T-helper 2 cell treated with Interferon-gamma antibody and Interleukin-4, amounts not matched to agents 5 μg/mL and 100 μg/mL, for 36 hours (primary cell): ENCODE results near the gene AEBP1.

Source experiments
- DNase-seq: peaks from one replicate; pipeline ENCODE4 v3.0.0; 2021; ENCODE audit warnings: low spot score
- H3K27ac Mint-ChIP-seq: one replicate; pipeline ENCODE4 v1.8.0; 2021; ENCODE audit warnings: mild to moderate bottlenecking, mixed read lengths
- H3K27me3 Mint-ChIP-seq: one replicate; pipeline ENCODE4 v1.8.0; 2021; ENCODE audit warnings: low read depth, mixed read lengths
- H3K36me3 Mint-ChIP-seq: one replicate; pipeline ENCODE4 v1.8.0; 2021; ENCODE audit warnings: low read depth, mixed read lengths
- H3K4me1 Mint-ChIP-seq: one replicate; pipeline ENCODE4 v1.8.0; 2021; ENCODE audit warnings: low read depth, mixed read lengths
- H3K4me3 Mint-ChIP-seq: one replicate; pipeline ENCODE4 v1.8.0; 2022; ENCODE audit warnings: mild to moderate bottlenecking, moderate library complexity, mixed read lengths
- H3K9me3 Mint-ChIP-seq: one replicate; pipeline ENCODE4 v1.8.0; 2021; ENCODE audit warnings: mixed read lengths

Gene AEBP1

DNA sequence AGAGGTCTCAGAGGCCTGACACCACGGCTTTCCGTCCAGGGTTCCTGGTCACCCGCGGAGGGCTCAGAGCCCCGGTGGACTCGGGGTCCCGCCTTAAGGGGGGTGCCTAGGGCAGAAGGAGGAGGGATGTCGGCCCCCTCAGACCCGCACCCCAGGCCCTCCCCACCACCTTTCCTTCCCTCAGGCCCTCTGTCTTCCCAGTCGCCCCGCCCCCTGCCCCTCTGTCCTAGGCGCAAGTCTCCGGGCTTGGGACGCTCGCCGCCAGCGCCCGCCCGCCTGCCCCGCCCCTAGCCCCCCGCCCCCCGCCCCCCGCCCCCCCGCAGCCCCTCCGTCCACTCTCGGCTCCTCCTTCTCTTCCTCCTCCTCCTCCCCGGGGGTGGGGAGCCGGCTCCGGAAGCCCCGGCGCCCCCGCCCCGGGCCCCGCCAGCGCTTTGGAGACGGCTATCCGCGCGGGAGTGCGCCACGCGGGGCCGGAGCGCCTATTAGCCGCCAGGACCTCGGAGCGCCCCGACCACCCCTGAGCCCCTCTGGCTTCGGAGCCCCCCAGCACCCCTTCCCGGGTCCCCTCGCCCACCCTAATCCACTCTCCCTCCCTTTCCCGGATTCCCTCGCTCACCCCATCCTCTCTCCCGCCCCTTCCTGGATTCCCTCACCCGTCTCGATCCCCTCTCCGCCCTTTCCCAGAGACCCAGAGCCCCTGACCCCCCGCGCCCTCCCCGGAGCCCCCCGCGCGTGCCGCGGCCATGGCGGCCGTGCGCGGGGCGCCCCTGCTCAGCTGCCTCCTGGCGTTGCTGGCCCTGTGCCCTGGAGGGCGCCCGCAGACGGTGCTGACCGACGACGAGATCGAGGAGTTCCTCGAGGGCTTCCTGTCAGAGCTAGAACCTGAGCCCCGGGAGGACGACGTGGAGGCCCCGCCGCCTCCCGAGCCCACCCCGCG lies at the start of gene AEBP1:
Gene AEBP1 (plus strand): TSS at position 423 of the 937 bp plus-strand sequence. CDS start 321 bp downstream, at position 744.
- Mint-ChIP-seq H3K27me3 (peaks cover 9% of the 10 kb centered on the region), H3K4me3 (peak within 1 kb of the TSS; percentile 81), H3K9me3 (no peaks in the 10 kb centered on the region), H3K36me3 (no peaks in the 10 kb centered on the region), H3K4me1 (peaks cover 13% of the 10 kb centered on the region), H3K27ac (peak within 1 kb of the TSS; percentile 63)
- peak; percentile 30 for DNase-seq

DNA sequence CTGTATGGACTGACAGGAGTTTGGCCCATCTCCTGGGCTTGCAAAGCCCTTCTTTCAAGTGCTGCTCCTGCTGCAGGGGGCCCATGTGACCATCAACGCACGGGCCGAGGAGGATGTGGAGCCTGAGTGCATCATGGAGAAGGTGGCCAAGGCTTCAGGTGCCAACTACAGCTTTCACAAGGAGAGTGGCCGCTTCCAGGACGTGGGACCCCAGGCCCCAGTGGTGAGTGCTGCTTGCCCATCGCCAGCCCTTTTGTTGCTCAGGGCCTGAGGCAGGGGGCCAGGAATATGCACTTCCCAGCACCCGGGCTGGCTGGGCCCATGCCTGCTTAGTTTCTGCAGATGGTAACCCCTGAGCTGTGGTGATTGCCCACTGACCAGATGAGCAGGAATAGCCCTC lies 47.5 kb upstream of the AEBP1 start:
- peaks cover 4% of the 10 kb centered on the region for H3K4me1 Mint-ChIP-seq
- no peak overlapping the region for H3K4me3 Mint-ChIP-seq
- H3K27ac Mint-ChIP-seq = no peak overlapping the region
- no peak for DNase-seq
- peaks cover 59% of the 10 kb centered on the region for H3K36me3 Mint-ChIP-seq
- H3K9me3 Mint-ChIP-seq = no peaks in the 10 kb centered on the region
- H3K27me3 Mint-ChIP-seq = no peaks in the 10 kb centered on the region

DNA sequence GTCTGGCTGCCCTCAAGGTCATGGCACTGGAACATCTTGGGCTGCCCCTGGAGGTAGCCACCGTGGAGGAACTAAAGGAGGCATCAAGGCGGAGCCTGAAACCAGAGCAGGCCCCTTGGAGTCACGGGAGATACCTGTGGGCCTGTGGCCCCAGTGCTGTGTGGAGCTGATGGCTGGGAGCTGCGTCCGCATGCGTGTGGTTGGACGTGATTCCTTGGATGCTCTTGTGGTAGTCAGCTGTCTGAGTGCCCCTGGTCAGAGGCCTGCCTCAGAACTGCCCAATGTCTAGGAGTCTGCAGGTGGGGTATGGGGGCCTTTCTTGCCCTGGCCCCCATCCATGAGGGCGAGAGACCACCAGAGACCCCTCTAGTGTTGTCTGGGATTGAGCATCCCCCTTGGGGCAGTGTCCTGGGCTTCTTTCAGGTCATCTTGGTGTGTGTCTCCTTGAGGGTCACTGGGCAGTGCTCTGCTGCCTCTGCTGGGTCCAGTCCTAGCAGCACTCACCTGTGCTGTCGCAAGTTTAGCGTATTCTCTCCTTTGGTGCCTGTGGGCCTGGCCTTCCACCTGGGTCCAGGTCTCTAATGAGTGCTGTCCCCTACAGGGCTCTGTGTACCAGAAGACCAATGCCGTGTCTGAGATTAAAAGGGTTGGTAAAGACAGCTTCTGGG lies 46.8 kb upstream of the AEBP1 start:
- peaks cover 58% of the 10 kb centered on the region for H3K36me3 Mint-ChIP-seq
- H3K27ac Mint-ChIP-seq = no peak overlapping the region
- no peak overlapping the region for H3K4me3 Mint-ChIP-seq
- H3K4me1 Mint-ChIP-seq = peaks cover 3% of the 10 kb centered on the region
- H3K27me3 Mint-ChIP-seq = no peaks in the 10 kb centered on the region
- H3K9me3 Mint-ChIP-seq = no peaks in the 10 kb centered on the region
- DNase-seq = no peak

DNA sequence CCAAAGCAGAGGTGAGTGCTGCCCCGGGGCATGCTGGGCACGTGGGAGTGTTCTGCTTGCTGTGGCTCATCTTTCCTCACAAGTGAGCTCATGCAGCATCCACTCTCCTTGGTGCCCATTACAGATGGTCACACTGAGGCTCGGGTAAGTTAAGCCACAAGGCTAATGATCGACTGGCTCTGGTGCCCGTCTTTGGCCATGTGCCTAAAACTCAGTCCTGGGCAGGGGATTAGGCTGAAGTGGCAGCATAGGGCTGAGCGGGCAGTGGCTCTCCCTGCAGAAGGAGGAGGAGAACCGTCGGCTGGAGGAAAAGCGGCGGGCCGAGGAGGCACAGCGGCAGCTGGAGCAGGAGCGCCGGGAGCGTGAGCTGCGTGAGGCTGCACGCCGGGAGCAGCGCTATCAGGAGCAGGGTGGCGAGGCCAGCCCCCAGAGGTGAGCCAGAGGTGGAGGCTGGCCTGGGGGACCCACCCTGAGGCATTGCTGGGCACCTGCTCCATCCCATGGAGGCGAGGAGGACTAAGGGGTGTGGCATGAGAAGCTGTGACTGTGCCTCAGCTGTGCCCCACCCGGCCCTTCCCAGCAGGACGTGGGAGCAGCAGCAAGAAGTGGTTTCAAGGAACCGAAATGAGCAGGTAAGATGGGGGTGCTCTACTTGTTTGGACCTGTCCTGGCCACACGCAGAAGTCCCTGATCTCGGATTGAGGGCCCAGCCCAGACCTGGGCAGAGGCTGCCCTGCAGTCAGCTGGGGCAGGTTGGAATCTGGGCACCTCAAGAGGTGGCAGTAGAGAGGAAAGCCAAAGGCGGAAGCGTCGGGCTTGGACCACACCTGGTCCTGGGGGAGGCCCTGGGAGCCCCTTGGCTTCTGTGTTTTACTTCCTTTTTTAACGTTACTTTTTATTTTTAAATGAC lies 46.0 kb upstream of the AEBP1 start:
- Mint-ChIP-seq H3K4me1 (peaks cover 3% of the 10 kb centered on the region), H3K36me3 (peaks cover 56% of the 10 kb centered on the region), H3K27ac (no peak overlapping the region), H3K27me3 (no peaks in the 10 kb centered on the region), H3K4me3 (no peak overlapping the region), H3K9me3 (no peaks in the 10 kb centered on the region)
- no peak for DNase-seq

DNA sequence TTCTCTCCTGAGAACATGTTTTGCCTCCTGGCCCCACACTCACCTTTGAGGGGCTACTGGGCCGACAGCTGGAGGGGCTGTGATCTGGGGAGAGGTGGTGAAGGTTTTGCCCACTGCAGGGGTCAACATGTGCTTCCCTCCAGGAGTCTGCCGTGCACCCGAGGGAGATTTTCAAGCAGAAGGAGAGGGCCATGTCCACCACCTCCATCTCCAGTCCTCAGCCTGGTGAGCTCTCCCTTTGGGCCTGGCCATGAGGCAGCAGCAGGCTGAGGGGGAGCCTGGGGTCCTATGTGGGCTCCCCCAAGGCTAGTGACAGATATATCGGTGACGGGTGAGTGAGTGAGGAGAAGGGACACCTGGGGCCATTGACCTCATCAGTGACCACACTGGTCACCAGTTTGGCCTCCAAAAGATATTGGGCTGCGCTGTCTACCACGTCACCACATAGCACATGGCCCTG lies 45.4 kb upstream of the AEBP1 start:
- Mint-ChIP-seq H3K4me3 (no peak overlapping the region), H3K27me3 (no peaks in the 10 kb centered on the region), H3K27ac (no peak overlapping the region), H3K4me1 (peaks cover 3% of the 10 kb centered on the region), H3K9me3 (no peaks in the 10 kb centered on the region), H3K36me3 (peaks cover 58% of the 10 kb centered on the region)
- DNase-seq = no peak

DNA sequence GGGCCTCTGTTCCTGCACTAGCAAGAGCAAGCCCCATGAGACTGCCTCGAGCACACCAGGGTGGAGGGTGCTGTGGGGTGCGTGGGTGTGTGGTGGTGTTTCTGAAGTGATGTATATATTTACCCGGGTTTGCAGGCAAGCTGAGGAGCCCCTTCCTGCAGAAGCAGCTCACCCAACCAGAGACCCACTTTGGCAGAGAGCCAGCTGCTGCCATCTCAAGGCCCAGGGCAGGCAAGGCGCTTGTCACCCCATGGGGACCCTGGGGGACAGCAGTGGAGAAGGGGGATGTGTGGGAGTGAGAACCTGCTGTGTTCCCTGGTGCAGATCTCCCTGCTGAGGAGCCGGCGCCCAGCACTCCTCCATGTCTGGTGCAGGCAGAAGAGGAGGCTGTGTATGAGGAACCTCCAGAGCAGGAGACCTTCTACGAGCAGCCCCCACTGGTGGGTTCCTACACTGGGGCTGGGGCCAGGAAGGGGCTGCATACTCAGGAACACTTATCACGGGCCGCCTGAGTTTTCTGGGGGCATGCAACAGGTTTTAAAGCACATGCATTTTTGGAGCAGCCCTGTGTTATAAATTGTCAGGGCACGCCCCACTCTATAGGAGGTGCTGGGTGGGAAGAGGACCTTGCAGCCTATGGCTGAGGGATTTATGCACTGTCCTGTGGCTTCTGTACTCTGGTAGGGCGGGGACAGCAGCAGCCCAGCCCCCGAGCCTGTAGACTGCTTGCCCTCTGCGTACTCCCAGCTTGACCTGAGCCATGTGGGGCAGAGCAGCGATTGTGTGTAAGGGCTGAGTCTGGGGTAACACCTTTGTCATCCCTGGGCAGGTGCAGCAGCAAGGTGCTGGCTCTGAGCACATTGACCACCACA lies 44.7 kb upstream of the AEBP1 start:
- Mint-ChIP-seq H3K4me1 (peaks cover 3% of the 10 kb centered on the region), H3K4me3 (no peak overlapping the region), H3K36me3 (peaks cover 59% of the 10 kb centered on the region), H3K9me3 (no peaks in the 10 kb centered on the region), H3K27me3 (no peaks in the 10 kb centered on the region), H3K27ac (no peak overlapping the region)
- DNase-seq = no peak

DNA sequence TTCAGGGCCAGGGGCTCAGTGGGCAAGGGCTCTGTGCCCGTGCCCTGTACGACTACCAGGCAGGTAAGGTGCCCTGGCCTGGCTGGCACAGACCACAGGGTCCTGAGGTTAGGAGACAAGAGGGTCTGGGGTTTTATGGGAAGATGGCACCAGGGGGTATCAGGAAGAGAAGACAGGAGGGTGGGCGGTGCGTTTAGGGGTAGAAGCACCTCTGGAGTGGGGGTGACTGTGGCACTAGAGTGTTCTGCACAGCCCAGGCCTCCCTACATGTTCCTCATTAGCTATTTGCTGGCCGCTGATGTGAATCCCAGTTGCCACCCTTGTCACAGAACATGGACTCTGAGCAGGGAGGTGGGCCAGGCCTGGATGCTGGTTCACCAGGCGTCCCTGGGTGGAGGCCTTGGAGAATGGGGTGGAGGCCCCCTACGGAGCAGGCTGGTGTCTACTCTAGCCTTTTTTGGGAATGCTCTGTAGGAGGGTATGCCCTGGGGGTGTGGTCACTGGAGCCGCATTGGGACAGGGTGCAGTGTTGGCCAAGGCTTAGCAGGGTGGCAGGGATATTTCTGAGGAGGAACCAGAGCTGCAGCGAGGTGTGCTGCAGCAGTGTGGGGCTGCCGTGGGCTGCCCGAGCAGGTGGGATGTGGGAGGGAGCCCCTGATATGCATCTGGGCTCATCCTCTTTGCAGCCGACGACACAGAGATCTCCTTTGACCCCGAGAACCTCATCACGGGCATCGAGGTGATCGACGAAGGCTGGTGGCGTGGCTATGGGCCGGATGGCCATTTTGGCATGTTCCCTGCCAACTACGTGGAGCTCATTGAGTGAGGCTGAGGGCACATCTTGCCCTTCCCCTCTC lies 43.8 kb upstream of the AEBP1 start:
- Mint-ChIP-seq H3K9me3 (no peaks in the 10 kb centered on the region), H3K27ac (no peak overlapping the region), H3K36me3 (peaks cover 54% of the 10 kb centered on the region)

DNA sequence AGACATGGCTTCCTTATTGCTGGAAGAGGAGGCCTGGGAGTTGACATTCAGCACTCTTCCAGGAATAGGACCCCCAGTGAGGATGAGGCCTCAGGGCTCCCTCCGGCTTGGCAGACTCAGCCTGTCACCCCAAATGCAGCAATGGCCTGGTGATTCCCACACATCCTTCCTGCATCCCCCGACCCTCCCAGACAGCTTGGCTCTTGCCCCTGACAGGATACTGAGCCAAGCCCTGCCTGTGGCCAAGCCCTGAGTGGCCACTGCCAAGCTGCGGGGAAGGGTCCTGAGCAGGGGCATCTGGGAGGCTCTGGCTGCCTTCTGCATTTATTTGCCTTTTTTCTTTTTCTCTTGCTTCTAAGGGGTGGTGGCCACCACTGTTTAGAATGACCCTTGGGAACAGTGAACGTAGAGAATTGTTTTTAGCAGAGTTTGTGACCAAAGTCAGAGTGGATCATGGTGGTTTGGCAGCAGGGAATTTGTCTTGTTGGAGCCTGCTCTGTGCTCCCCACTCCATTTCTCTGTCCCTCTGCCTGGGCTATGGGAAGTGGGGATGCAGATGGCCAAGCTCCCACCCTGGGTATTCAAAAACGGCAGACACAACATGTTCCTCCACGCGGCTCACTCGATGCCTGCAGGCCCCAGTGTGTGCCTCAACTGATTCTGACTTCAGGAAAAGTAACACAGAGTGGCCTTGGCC lies 43.0 kb upstream of the AEBP1 start:
- H3K4me1 Mint-ChIP-seq = peaks cover under 1% of the 10 kb centered on the region
- H3K4me3 Mint-ChIP-seq = no peak overlapping the region
- H3K27ac Mint-ChIP-seq = no peak overlapping the region
- peaks cover 51% of the 10 kb centered on the region for H3K36me3 Mint-ChIP-seq
- DNase-seq = no peak
- no peaks in the 10 kb centered on the region for H3K27me3 Mint-ChIP-seq
- H3K9me3 Mint-ChIP-seq = no peaks in the 10 kb centered on the region

More for the DNA sequence above, 43.8 kb upstream of the AEBP1 start:
- Mint-ChIP-seq H3K4me3 (no peak overlapping the region), H3K27me3 (no peaks in the 10 kb centered on the region), H3K4me1 (no peaks in the 10 kb centered on the region)
- no peak for DNase-seq

DNA sequence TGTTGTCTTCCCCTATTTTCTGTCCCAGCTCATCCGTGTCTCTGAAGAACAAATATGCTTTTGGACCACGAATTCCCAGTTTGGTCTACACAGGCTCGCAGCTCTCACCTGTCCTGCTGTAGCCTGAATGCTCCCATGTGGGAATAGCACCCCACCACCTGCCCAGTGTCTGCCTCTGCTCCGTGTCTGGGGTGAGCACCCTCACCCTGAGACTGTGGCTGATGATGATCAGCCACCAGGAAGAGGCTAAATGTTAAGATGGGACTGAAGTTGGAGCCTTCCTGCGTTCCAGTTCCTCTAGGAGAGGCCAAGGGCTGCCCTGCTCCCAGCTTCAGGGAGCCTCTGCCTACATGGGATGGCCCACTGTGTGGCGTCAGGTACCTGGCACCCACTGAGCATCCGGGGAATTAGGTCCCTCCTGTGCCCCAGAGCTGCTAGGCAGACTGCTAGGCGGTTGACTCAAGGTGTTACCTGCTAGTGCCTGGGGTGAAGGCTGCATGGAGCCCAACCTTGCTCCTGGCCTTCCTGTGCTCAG lies 42.4 kb upstream of the AEBP1 start:
- H3K27ac Mint-ChIP-seq = no peak overlapping the region
- H3K36me3 Mint-ChIP-seq = peaks cover 47% of the 10 kb centered on the region
- H3K9me3 Mint-ChIP-seq = no peaks in the 10 kb centered on the region
- no peak overlapping the region for H3K4me3 Mint-ChIP-seq
- H3K27me3 Mint-ChIP-seq = no peaks in the 10 kb centered on the region
- no peak for DNase-seq
- H3K4me1 Mint-ChIP-seq = peaks cover 2% of the 10 kb centered on the region

DNA sequence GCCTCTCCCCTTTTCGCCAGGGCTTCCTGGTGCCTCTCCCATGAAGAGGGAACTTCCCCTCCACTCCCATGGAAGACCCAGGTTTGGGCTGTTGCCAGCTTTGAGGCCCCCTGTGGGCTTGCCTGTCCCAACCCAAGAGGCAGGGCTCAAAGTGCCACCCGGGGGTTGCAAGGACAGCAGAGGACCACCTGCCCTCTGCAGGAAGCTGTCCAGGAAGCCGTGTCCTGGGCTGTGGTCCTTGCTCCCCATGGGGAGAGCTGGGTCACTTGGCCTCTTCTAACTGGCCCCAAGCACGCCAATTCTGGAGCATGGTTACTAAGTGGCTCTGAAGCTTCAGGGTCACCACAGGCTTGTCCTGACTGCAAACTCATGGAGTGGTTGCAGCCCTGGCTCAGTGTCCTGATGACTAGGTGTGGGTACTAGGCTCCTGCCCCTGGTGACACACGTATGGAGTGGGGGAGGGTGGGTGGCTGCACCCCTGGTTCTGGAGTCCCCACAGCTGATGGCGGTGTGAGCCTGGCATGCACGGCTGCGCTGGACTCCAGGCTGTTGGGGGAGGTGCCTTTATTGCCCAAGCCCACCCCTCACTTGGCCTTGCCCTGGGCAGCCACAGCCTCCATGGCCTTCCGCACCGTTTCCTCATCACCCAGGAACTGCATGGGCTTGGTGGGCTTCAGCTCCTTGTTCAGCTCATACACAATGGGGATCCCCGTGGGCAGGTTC lies 41.8 kb upstream of the AEBP1 start:
- H3K27ac Mint-ChIP-seq = no peak overlapping the region
- peaks cover 4% of the 10 kb centered on the region for H3K4me1 Mint-ChIP-seq
- no peak overlapping the region for H3K4me3 Mint-ChIP-seq
- DNase-seq = no peak
- H3K36me3 Mint-ChIP-seq = peaks cover 42% of the 10 kb centered on the region
- H3K9me3 Mint-ChIP-seq = no peaks in the 10 kb centered on the region
- H3K27me3 Mint-ChIP-seq = no peaks in the 10 kb centered on the region

DNA sequence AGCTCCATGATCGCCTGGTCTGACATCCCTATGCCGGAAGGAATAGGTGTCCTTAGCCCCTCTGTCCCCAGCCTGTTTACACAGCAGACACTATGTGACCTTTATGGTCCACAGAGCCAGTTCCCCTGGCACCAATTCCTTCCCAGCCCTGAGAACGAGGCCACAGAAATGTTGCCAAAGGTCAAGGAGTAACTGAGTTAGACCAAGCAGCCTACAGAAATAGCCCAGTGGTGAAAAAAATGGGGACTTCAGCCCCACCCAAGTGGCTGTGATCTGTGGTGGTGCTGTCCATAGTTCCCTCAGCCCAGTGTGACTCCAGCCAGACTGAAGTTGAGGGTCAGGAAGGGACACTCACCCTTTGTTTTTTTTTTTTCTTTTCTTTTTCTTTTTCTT lies 41.2 kb upstream of the AEBP1 start:
- H3K4me1 Mint-ChIP-seq = peaks cover 4% of the 10 kb centered on the region
- H3K27ac Mint-ChIP-seq = no peak overlapping the region
- no peak overlapping the region for H3K4me3 Mint-ChIP-seq
- no peak for DNase-seq
- no peaks in the 10 kb centered on the region for H3K27me3 Mint-ChIP-seq
- peaks cover 40% of the 10 kb centered on the region for H3K36me3 Mint-ChIP-seq
- no peaks in the 10 kb centered on the region for H3K9me3 Mint-ChIP-seq
